Neuronal stem cell (in vitro differentiated cells): ENCODE measurements around the gene TBRG1.

ENCODE experiments used
- DNase-seq: peaks from one replicate; pipeline ENCODE4 v3.0.0-alpha.2; 2013; ENCODE audit warnings: low spot score
- H2AFZ ChIP-seq: one replicate; pipeline ENCODE4 v1.6.1; 2013; ENCODE audit warnings: mild to moderate bottlenecking, low read length, inconsistent platforms
- H2AK5ac ChIP-seq: 2 replicates; pipeline ENCODE4 v1.6.1; 2013; ENCODE audit warnings: low read depth, mild to moderate bottlenecking, inconsistent platforms, low read length, moderate library complexity, mixed read lengths
- H2BK120ac ChIP-seq: 2 replicates; pipeline ENCODE4 v1.6.1; 2013; ENCODE audit warnings: low read depth, mild to moderate bottlenecking, inconsistent platforms, low read length, moderate library complexity, mixed read lengths
- H2BK12ac ChIP-seq: one replicate; pipeline ENCODE4 v1.6.1; 2013; ENCODE audit warnings: low read length, inconsistent platforms
- H2BK15ac ChIP-seq: 2 replicates; pipeline ENCODE4 v1.6.1; 2013; ENCODE audit warnings: mild to moderate bottlenecking, low read length, inconsistent platforms, mixed read lengths
- H2BK5ac ChIP-seq: one replicate; pipeline ENCODE4 v1.6.1; 2013; ENCODE audit warnings: inconsistent platforms, mild to moderate bottlenecking, low read length, moderate library complexity
- H3K14ac ChIP-seq: one replicate; pipeline ENCODE4 v1.6.1; 2013; ENCODE audit warnings: low read length, inconsistent platforms
- H3K18ac ChIP-seq: 2 replicates; pipeline ENCODE4 v1.6.1; 2013; ENCODE audit warnings: low read length, inconsistent platforms
- H3K23ac ChIP-seq: 2 replicates; pipeline ENCODE4 v1.6.1; 2013; ENCODE audit warnings: low read depth, mild to moderate bottlenecking, mixed read lengths, low read length, inconsistent platforms; ENCODE audit not compliant: poor library complexity
- H3K27ac ChIP-seq: replicated peaks from 3 replicates; pipeline ENCODE4 v1.5.1; 2013; ENCODE audit warnings: low read length, inconsistent platforms
- H3K27me3 ChIP-seq, 3 experiments: 2 replicates each; pipeline ENCODE4 v1.6.1; 2013; ENCODE audit warnings: low read length in 3 of 3, mild to moderate bottlenecking in 2 of 3, inconsistent platforms in 1 of 3, low read depth in 1 of 3, mixed read lengths in 1 of 3, moderate library complexity in 1 of 3; ENCODE audit not compliant: control insufficient read depth in 3 of 3, insufficient read depth in 3 of 3
- H3K36me3 ChIP-seq, 2 donors: replicated peaks in 1 of 2; 2 replicates each; pipeline ENCODE4 v1.6.1; 2013; ENCODE audit warnings: low read length in 2 of 2; ENCODE audit not compliant: control insufficient read depth in 2 of 2, insufficient read depth in 2 of 2
- H3K4ac ChIP-seq: 2 replicates; pipeline ENCODE4 v1.6.1; 2013; ENCODE audit warnings: inconsistent platforms, mild to moderate bottlenecking, low read length, moderate library complexity
- H3K4me1 ChIP-seq, 2 donors: 1 replicate in 1 of 2; 2 replicates in 1 of 2; pipeline ENCODE4 v1.6.1; 2013; ENCODE audit warnings: low read length in 2 of 2, low read depth in 1 of 2; ENCODE audit not compliant: control insufficient read depth in 2 of 2, insufficient read depth in 1 of 2
- H3K4me2 ChIP-seq: one replicate; pipeline ENCODE4 v1.6.1; 2013; ENCODE audit warnings: mild to moderate bottlenecking, low read length, inconsistent platforms; ENCODE audit not compliant: insufficient read depth, poor library complexity, severe bottlenecking
- H3K4me3 ChIP-seq, 2 donors: 2 replicates each; pipeline ENCODE4 v1.5.1; 2013; ENCODE audit warnings: low read length in 2 of 2, mild to moderate bottlenecking in 2 of 2, inconsistent platforms in 1 of 2, moderate library complexity in 1 of 2
- H3K79me1 ChIP-seq: one replicate; pipeline ENCODE4 v1.6.1; 2013; ENCODE audit warnings: low read depth, mild to moderate bottlenecking, inconsistent platforms, low read length, moderate library complexity
- H3K9ac ChIP-seq: one replicate; pipeline ENCODE4 v1.6.1; 2013; ENCODE audit warnings: mild to moderate bottlenecking, low read depth, low read length, inconsistent platforms; ENCODE audit not compliant: poor library complexity
- H3K9me3 ChIP-seq, 2 donors: replicated peaks in 1 of 2; 2 replicates each; pipeline versions ENCODE3 to v1.6.1; 2013; ENCODE audit warnings: low read length in 2 of 2, mild to moderate bottlenecking in 2 of 2, inconsistent platforms in 1 of 2, low read depth in 1 of 2, mixed read lengths in 1 of 2, moderate library complexity in 1 of 2; ENCODE audit not compliant: control insufficient read depth in 2 of 2, insufficient read depth in 1 of 2
- H4K8ac ChIP-seq: one replicate; pipeline ENCODE4 v1.6.1; 2013; ENCODE audit warnings: low read depth, mild to moderate bottlenecking, inconsistent platforms, low read length, moderate library complexity
- H4K91ac ChIP-seq: one replicate; pipeline ENCODE4 v1.6.1; 2013; ENCODE audit warnings: low read length, low read depth, mild to moderate bottlenecking, inconsistent platforms; ENCODE audit not compliant: poor library complexity
- WGBS, 2 donors: extraction: QIAGEN DNeasy Blood & Tissue Kit; methylation state at CpG; one replicate each; pipeline ENCODE4 v1.1.7; 2013; ENCODE audit warnings: missing lambda C conversion rate in 2 of 2, mixed read lengths in 1 of 2; ENCODE audit not compliant: insufficient read length in 2 of 2, insufficient replicate concordance in 1 of 2; ENCODE audit errors: extremely low coverage in 2 of 2; 5-methylcytosine and 5-hydroxymethylcytosine counted together

The TBRG1 gene

DNA sequence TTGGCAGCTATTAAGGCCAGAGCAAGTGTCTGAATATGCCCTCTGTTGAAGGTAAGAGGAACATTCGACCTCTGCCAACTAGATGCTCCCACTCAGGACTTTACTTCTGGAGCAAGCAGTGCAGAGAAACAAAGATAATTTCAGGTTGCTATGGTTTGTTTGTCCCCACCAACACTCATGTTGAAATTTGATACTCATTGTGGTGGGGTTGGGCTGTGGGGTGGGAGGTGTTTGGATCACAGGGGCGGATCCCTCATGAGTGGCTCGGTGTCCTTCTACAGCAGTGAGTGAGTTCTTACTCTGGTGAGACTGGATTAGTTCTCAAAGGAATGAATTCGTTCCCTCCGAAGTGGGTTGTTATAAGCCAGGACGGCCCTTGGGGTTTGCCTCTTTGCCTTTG lies 40.8 kb upstream of the TBRG1 start:
- no peak overlapping the region for H3K9ac ChIP-seq
- no CpG with 5 or more reads among the region's 6 CpGs for WGBS, 2 donors
- no peaks in the 10 kb centered on the region for H3K79me1 ChIP-seq
- H4K8ac ChIP-seq, result no peak overlapping the region
- H3K4ac ChIP-seq, result no peak overlapping the region
- H3K4me2 ChIP-seq, result no peak overlapping the region
- H3K9me3 ChIP-seq, result no peaks in the 10 kb centered on the region
- H4K91ac ChIP-seq, result no peak overlapping the region
- no peak for DNase-seq
- H3K4me3 ChIP-seq, result no peak overlapping the region
- no peak overlapping the region for H3K27ac ChIP-seq
- H3K27me3 ChIP-seq, result no peaks in the 10 kb centered on the region
- H2AK5ac ChIP-seq, result no peak overlapping the region
- no peak overlapping the region for H2AFZ ChIP-seq
- no peak overlapping the region for H3K23ac ChIP-seq
- H2BK120ac ChIP-seq, result no peak overlapping the region
- no peak overlapping the region for H3K14ac ChIP-seq
- no peak overlapping the region for H2BK15ac ChIP-seq
- no peak overlapping the region for H2BK5ac ChIP-seq
- no peaks in the 10 kb centered on the region for H3K36me3 ChIP-seq
- no peak overlapping the region for H2BK12ac ChIP-seq
- H3K18ac ChIP-seq, result no peak overlapping the region
- H3K4me1 ChIP-seq, result no peaks in the 10 kb centered on the region

DNA sequence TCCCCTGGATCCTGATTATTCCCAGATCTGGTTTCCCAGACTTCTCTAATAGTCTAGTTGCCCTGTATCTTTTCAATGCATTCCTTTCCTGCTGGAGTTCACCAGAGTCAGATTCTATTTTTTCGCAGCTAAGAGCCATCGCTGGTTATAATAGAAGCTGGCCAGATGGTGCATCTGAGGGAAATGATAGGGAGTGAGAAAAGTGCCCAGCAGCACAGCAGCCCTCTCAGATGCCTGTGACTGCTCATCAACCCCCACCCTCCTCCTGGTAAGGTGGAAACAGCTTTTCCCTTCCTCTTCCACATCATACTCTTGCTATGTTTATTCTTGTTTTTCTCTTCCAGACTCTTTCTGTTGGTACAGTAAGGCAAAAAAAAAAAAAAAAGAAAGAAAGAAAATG lies 40.1 kb upstream of the TBRG1 start:
- Histone ChIP-seq H3K4ac (no peak overlapping the region), H2BK5ac (no peak overlapping the region), H2BK120ac (no peak overlapping the region), H3K18ac (no peak overlapping the region), H3K14ac (no peak overlapping the region), H3K9me3 (no peaks in the 10 kb centered on the region), H3K9ac (no peak overlapping the region), H3K4me2 (no peak overlapping the region), H3K27ac (no peak overlapping the region), H4K8ac (no peak overlapping the region), H3K36me3 (no peaks in the 10 kb centered on the region), H2AK5ac (no peak overlapping the region), H3K4me3 (no peak overlapping the region), H3K4me1 (no peaks in the 10 kb centered on the region), H2BK12ac (no peak overlapping the region), H3K79me1 (no peaks in the 10 kb centered on the region), H2AFZ (no peak overlapping the region), H3K23ac (no peak overlapping the region), H3K27me3 (no peaks in the 10 kb centered on the region), H4K91ac (no peak overlapping the region), H2BK15ac (no peak overlapping the region)
- WGBS, 2 donors, result no CpG with 5 or more reads among the region's 2 CpGs
- no peak for DNase-seq

DNA sequence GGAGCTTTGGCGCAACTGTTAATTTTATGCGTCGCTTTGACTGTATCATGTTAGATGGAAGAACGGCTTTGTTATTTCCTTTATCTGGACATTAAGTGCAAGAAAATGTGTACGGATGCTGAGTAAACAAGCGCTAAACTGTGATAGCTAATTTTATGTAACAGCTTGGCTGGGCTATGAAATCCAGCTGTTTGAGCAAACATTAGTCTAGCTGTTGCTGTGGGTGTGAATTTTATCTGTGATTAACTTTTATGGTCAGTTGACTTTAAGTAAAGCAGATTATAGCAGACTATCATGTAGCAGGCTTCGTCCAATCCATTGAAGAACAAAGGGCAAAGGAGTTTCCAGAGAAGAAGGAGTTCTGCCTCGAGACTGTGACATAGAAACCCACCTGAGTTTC lies 38.9 kb upstream of the TBRG1 start:
- H2BK15ac ChIP-seq, result no peak overlapping the region
- H2BK5ac ChIP-seq, result no peak overlapping the region
- no peak for DNase-seq
- no CpG with 5 or more reads among the region's 8 CpGs for WGBS, 2 donors
- no peak overlapping the region for H3K4ac ChIP-seq
- H3K4me1 ChIP-seq, result no peaks in the 10 kb centered on the region
- H3K27me3 ChIP-seq, result no peaks in the 10 kb centered on the region
- no peak overlapping the region for H2BK120ac ChIP-seq
- no peaks in the 10 kb centered on the region for H3K79me1 ChIP-seq
- H2BK12ac ChIP-seq, result no peak overlapping the region
- H4K91ac ChIP-seq, result no peak overlapping the region
- no peak overlapping the region for H3K18ac ChIP-seq
- H4K8ac ChIP-seq, result no peak overlapping the region
- no peak overlapping the region for H2AK5ac ChIP-seq
- no peak overlapping the region for H3K23ac ChIP-seq
- no peak overlapping the region for H3K4me2 ChIP-seq
- H2AFZ ChIP-seq, result no peak overlapping the region
- H3K9me3 ChIP-seq, result no peaks in the 10 kb centered on the region
- no peak overlapping the region for H3K4me3 ChIP-seq
- no peak overlapping the region for H3K14ac ChIP-seq
- no peaks in the 10 kb centered on the region for H3K36me3 ChIP-seq
- H3K27ac ChIP-seq, result no peak overlapping the region
- H3K9ac ChIP-seq, result no peak overlapping the region

DNA sequence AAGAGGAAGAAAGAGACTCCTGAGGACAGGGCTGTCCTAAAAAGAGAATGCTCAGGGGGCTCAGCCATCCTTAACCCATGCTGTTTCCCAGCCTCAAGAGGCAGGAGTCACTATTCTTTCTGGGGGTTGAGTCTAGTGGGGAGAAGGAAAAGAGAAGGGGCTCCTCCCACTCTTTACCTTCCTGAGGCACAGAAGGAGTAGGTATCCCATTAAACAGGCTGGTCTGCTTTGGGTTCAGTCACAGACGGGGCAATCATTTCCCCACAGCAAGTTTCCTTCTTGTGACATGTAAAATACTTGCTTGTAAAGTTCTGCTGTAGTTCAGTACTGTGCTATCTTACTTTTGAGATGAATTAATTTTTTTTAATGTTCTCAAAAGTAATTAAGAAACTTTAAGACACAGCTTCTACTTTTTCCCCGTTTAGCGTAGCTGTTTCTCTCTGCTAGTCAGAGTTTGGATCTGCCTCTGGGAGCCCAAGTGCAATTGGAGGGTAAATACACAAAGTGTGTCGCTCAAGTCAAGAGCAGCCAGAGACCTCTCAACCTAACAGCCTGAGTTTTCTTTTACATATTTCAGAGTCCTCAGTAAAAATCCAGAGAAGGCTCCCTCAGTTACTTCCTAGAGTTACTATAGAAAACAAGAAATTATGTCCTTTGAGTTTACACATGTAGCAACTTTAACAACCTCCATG lies 37.8 kb upstream of the TBRG1 start:
- H3K9me3 ChIP-seq, result no peaks in the 10 kb centered on the region
- no peak overlapping the region for H3K4me3 ChIP-seq
- no peaks in the 10 kb centered on the region for H3K79me1 ChIP-seq
- no peaks in the 10 kb centered on the region for H3K27me3 ChIP-seq
- no peak overlapping the region for H3K14ac ChIP-seq
- no peak overlapping the region for H2BK12ac ChIP-seq
- no peak overlapping the region for H3K27ac ChIP-seq
- H2BK15ac ChIP-seq, result no peak overlapping the region
- no peaks in the 10 kb centered on the region for H3K36me3 ChIP-seq
- no peak overlapping the region for H3K4ac ChIP-seq
- H2BK120ac ChIP-seq, result no peak overlapping the region
- no peak overlapping the region for H2AK5ac ChIP-seq
- no peak overlapping the region for H3K23ac ChIP-seq
- no peak overlapping the region for H3K9ac ChIP-seq
- no peak overlapping the region for H2BK5ac ChIP-seq
- H4K8ac ChIP-seq, result no peak overlapping the region
- no peak overlapping the region for H2AFZ ChIP-seq
- no peak overlapping the region for H3K18ac ChIP-seq
- H3K4me1 ChIP-seq, result no peaks in the 10 kb centered on the region
- H4K91ac ChIP-seq, result no peak overlapping the region
- WGBS, 2 donors, result no CpG with 5 or more reads among the region's 4 CpGs
- no peak for DNase-seq
- H3K4me2 ChIP-seq, result no peak overlapping the region
